B cell (primary cell): ENCODE measurements around the gene MYRFL. TPM values are rescaled to one million over a fixed set of nuclear protein-coding genes. Genes with fewer than 3 reads are reported as not detected.

ENCODE experiments used
- ATAC-seq: fragments of 200-7000 bp; cut with Tn5 transposase; one replicate; pipeline ENCODE4 v1.10.0; 2021; ENCODE audit warnings: low read depth, mild to moderate bottlenecking, moderate number of reproducible peaks, moderate library complexity
- CTCF ChIA-PET: fragments of 350-600 bp; sonication (Branson Sonifier 250); formaldehyde crosslinking; loops from one replicate; lab custom pipeline; 2021; ENCODE audit warnings: antibody characterized with exemption, inconsistent platforms; lab: Charles Lee
- POLR2A ChIA-PET: fragments of 350-600 bp; sonication (Branson Sonifier 250); formaldehyde crosslinking; loops from one replicate; lab custom pipeline; 2021; ENCODE audit warnings: antibody characterized with exemption; lab: Charles Lee
- DNase-seq: peaks from one replicate; pipeline ENCODE4 v3.0.0; 2013
- H2AFZ ChIP-seq: 2 replicates; pipeline ENCODE4 v1.6.1; 2012; ENCODE audit warnings: mild to moderate bottlenecking, low read depth, low read length; ENCODE audit not compliant: insufficient read depth, poor library complexity, severe bottlenecking
- H3K27ac ChIP-seq, 2 donors: 1 replicate in 1 of 2; 2 replicates in 1 of 2; pipeline ENCODE4 v1.5.1; 2012 to 2013; ENCODE audit warnings: low read length in 2 of 2, mild to moderate bottlenecking in 2 of 2, moderate library complexity in 1 of 2
- H3K27me3 ChIP-seq, 4 experiments: fragments of 200-600 bp in 1 of 4; sonication (generic) in 1 of 4; replicated peaks in 1 of 4; 1 replicate in 2 of 4; 2 replicates in 2 of 4; pipeline versions ENCODE4 v1.6.1 to v1.7.0; 2013 to 2016; ENCODE audit warnings: low read length in 3 of 4, mild to moderate bottlenecking in 2 of 4, mixed read lengths in 1 of 4, moderate library complexity in 1 of 4; ENCODE audit not compliant: insufficient read depth in 4 of 4, control insufficient read depth in 3 of 4; ENCODE audit errors: control extremely low read depth in 1 of 4
- H3K36me3 ChIP-seq, 2 experiments: replicated peaks in 1 of 2; 1 replicate in 1 of 2; 2 replicates in 1 of 2; pipeline versions ENCODE4 v1.6.1 to v1.7.1; 2013; ENCODE audit warnings: low read length in 1 of 2; ENCODE audit not compliant: insufficient read depth in 2 of 2, control insufficient read depth in 1 of 2; ENCODE audit errors: control extremely low read depth in 1 of 2, extremely low read depth in 1 of 2
- H3K4me1 ChIP-seq, 2 donors: fragments of 200-600 bp in 1 of 2; sonication (generic) in 1 of 2; 1 replicate in 1 of 2; 2 replicates in 1 of 2; pipeline versions ENCODE4 v1.5.1 to v1.6.1; 2013 to 2017; ENCODE audit warnings: low read length in 2 of 2; ENCODE audit not compliant: control insufficient read depth in 2 of 2, insufficient read depth in 2 of 2
- H3K4me2 ChIP-seq: replicated peaks from 2 replicates; pipeline ENCODE3; 2012; ENCODE audit warnings: mild to moderate bottlenecking, low read depth, low read length; ENCODE audit not compliant: poor library complexity, severe bottlenecking
- H3K4me3 ChIP-seq, 5 experiments: fragments of 200-600 bp in 1 of 5; sonication (generic) in 1 of 5; 1 replicate in 3 of 5; 2 replicates in 2 of 5; pipeline versions ENCODE4 v1.5.1 to v1.7.0; 2011 to 2016; ENCODE audit warnings: low read length in 4 of 5, mild to moderate bottlenecking in 4 of 5, low read depth in 2 of 5, control low read depth in 1 of 5, moderate library complexity in 1 of 5; ENCODE audit not compliant: insufficient read depth in 1 of 5; ENCODE audit errors: control extremely low read depth in 1 of 5, extremely low read depth in 1 of 5
- H3K79me2 ChIP-seq: fragments of 200-600 bp; sonication (generic); one replicate; pipeline ENCODE4 v1.6.0; 2016; ENCODE audit warnings: low read length; ENCODE audit not compliant: control insufficient read depth, insufficient read depth
- H3K9ac ChIP-seq: fragments of 200-600 bp; sonication (generic); 2 replicates; pipeline ENCODE4 v1.6.1; 2017; ENCODE audit warnings: mild to moderate bottlenecking, low read length, moderate library complexity
- H3K9me3 ChIP-seq, 3 donors: one replicate each; pipeline versions ENCODE4 v1.6.1 to v1.7.1; 2013; ENCODE audit warnings: low read length in 2 of 3; ENCODE audit not compliant: control insufficient read depth in 2 of 3, insufficient read depth in 1 of 3; ENCODE audit errors: control extremely low read depth in 1 of 3
- H4K20me1 ChIP-seq: 2 replicates; pipeline ENCODE4 v1.6.0; 2012; ENCODE audit warnings: mild to moderate bottlenecking, low read length; ENCODE audit not compliant: insufficient read depth, control insufficient read depth, poor library complexity, severe bottlenecking
- H3K27ac Mint-ChIP-seq: one replicate; pipeline ENCODE4 v1.8.0; 2021; ENCODE audit warnings: mixed read lengths
- H3K27me3 Mint-ChIP-seq: one replicate; pipeline ENCODE4 v1.8.0; 2021; ENCODE audit warnings: mixed read lengths
- H3K4me1 Mint-ChIP-seq: one replicate; pipeline ENCODE4 v1.8.0; 2021; ENCODE audit warnings: mixed read lengths
- H3K4me3 Mint-ChIP-seq: one replicate; pipeline ENCODE4 v1.8.0; 2021; ENCODE audit warnings: mixed read lengths
- H3K9me3 Mint-ChIP-seq: one replicate; pipeline ENCODE4 v1.8.0; 2022; ENCODE audit warnings: mixed read lengths; ENCODE audit not compliant: insufficient read depth
- EZH2 ChIP-seq: IDR thresholded peaks from 2 replicates; pipeline ENCODE4 v1.6.1; 2012; ENCODE audit warnings: borderline replicate concordance, low read depth, mild to moderate bottlenecking, moderate library complexity, low read length; ENCODE audit not compliant: insufficient read depth, poor library complexity, severe bottlenecking
- WGBS: methylation state at CpG from one replicate; pipeline ENCODE4 v1.1.5; 2013; ENCODE audit warnings: missing lambda C conversion rate; ENCODE audit not compliant: insufficient coverage; 5-methylcytosine and 5-hydroxymethylcytosine counted together
- intact Hi-C: fragments of 100-400 bp; cut with micrococcal nuclease; formaldehyde crosslinking; loops from one replicate; pipeline ENCODE4 v1.10.0; 2022
- polyA plus RNA-seq: library from polyadenylated mRNA; depleted of rRNA; stranded (reverse); fragments of >200 nt; gene quantifications from 2 replicates; pipeline ENCODE4 v1.2.3, GENCODE V29; 2012
- total RNA-seq, 2 donors: library from RNA; stranded (reverse); fragments of 120-200 nt in 1 of 2; gene quantifications; 1 replicate in 1 of 2; 2 replicates in 1 of 2; pipeline versions ENCODE4 v1.2.3 to v1.2.4, GENCODE V29; 2013 to 2022
- TF ChIP-seq, protein P1 (sequence below): fragments of 200-600 bp; IDR thresholded peaks from one replicate; pipeline ENCODE4 v1.8.0; 2022; ENCODE audit warnings: antibody characterized with exemption, mild to moderate bottlenecking

Gene MYRFL
- total and polyA plus RNA-seq, 2 donors (not counting 1 experiment from before 2014, with no cell fraction given) = 0.28 TPM; not detected in 1

- Histone ChIP-seq H3K79me2 (no peaks in the 10 kb centered on the region), H3K4me2 (no peak overlapping the region), H3K36me3 (no peaks in the 10 kb centered on the region), H3K27ac (no peak overlapping the region), H3K9ac (no peak overlapping the region), H3K27me3 (no peaks in the 10 kb centered on the region), H2AFZ (no peak overlapping the region), H3K9me3 (no peaks in the 10 kb centered on the region), H4K20me1 (no peaks in the 10 kb centered on the region), H3K4me1 (no peaks in the 10 kb centered on the region), H3K4me3 (no peak overlapping the region)
- ChIA-PET CTCF (interaction anchor here (0.9 to 5.3 kb wide), 4 partner anchors 15 to 845 kb away, joined by 4 to 28 read pairs (median 6); no protein-coding TSS in a partner anchor), POLR2A (no interaction called here)
- no peak for TF ChIP-seq EZH2
- H3K27ac Mint-ChIP-seq = no peak overlapping the region
- intact Hi-C loops = no loop called here
- DNase-seq (no peak), ATAC-seq (no peak)
- H3K27me3 Mint-ChIP-seq = peaks cover 3% of the 10 kb centered on the region
- H3K4me1 Mint-ChIP-seq = no peaks in the 10 kb centered on the region
- no peak overlapping the region for H3K4me3 Mint-ChIP-seq
- no peaks in the 10 kb centered on the region for H3K9me3 Mint-ChIP-seq
These were observed 60.6 kb downstream of the MYRFL start for GRCh38 chr12:69885658-69886057.

- Histone ChIP-seq H3K79me2 (no peaks in the 10 kb centered on the region), H3K9me3 (no peaks in the 10 kb centered on the region), H2AFZ (no peak overlapping the region), H3K9ac (no peak overlapping the region), H3K4me3 (no peak overlapping the region), H3K36me3 (no peaks in the 10 kb centered on the region), H4K20me1 (no peaks in the 10 kb centered on the region), H3K27me3 (no peaks in the 10 kb centered on the region), H3K27ac (no peak overlapping the region), H3K4me1 (no peaks in the 10 kb centered on the region), H3K4me2 (no peak overlapping the region)
- ATAC-seq = no peak
- Mint-ChIP-seq H3K4me1 (no peaks in the 10 kb centered on the region), H3K27me3 (peaks cover 3% of the 10 kb centered on the region), H3K9me3 (no peaks in the 10 kb centered on the region), H3K27ac (no peak overlapping the region), H3K4me3 (no peak overlapping the region)
- ChIA-PET POLR2A (no interaction called here), CTCF (interaction anchor here (1.3 to 5.3 kb wide), 4 partner anchors 11 to 843 kb away, joined by 3 to 28 read pairs (median 6); no protein-coding TSS in a partner anchor)
- TF ChIP-seq, protein P1, sequence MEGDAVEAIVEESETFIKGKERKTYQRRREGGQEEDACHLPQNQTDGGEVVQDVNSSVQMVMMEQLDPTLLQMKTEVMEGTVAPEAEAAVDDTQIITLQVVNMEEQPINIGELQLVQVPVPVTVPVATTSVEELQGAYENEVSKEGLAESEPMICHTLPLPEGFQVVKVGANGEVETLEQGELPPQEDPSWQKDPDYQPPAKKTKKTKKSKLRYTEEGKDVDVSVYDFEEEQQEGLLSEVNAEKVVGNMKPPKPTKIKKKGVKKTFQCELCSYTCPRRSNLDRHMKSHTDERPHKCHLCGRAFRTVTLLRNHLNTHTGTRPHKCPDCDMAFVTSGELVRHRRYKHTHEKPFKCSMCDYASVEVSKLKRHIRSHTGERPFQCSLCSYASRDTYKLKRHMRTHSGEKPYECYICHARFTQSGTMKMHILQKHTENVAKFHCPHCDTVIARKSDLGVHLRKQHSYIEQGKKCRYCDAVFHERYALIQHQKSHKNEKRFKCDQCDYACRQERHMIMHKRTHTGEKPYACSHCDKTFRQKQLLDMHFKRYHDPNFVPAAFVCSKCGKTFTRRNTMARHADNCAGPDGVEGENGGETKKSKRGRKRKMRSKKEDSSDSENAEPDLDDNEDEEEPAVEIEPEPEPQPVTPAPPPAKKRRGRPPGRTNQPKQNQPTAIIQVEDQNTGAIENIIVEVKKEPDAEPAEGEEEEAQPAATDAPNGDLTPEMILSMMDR = no peak
- no peak for TF ChIP-seq EZH2
- no peak for DNase-seq
- intact Hi-C loops = no loop called here
- 89% methylated on average over 4 of the region's 5 CpGs for WGBS
These were observed 61.1 kb downstream of the MYRFL start for GRCh38 chr12:69886109-69886508.
